HG02610 (cell line): Measurements from ENCODE around the gene CKAP2L.
"Not testable (repeated sequence)": the region's sequence is repeated elsewhere in the genome, so short reads cannot be mapped to it uniquely, and the experiment has no call there.

Experiments used
- ATAC-seq: cut with Tn5 transposase; IDR thresholded peaks from one replicate; pipeline ENCODE4 v1.9.1; 2021; ENCODE audit warnings: mild to moderate bottlenecking, moderate library complexity; ENCODE audit not compliant: unreplicated experiment

The CKAP2L gene

DNA sequence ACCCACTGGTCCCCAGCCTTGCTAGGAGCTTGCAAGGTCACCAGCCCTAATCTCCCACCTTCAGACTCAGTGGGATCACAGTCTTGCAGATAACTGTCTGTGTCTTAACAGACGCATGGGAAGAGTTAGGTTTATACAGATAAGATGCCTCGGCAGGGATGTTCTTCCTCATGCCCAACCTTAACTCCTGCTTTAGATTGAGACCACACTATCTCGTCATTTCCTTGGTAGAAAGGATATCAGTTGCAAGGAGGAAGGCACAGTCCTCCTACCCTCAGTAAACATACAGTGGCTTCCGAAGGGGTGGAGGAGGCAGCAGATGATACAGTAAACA, 36.4 kb downstream of the CKAP2L start:
- ATAC-seq, result no peak

GRCh38 chr2:112727276-112728028, 37.0 kb downstream of the CKAP2L start:
- ATAC-seq, result no peak

- ATAC-seq, result peak; percentile 72
These were observed 37.8 kb downstream of the CKAP2L start for GRCh38 chr2:112726487-112727190.

- ATAC-seq, result peak; percentile 55
These were observed 38.6 kb downstream of the CKAP2L start for GRCh38 chr2:112725545-112726457.

DNA sequence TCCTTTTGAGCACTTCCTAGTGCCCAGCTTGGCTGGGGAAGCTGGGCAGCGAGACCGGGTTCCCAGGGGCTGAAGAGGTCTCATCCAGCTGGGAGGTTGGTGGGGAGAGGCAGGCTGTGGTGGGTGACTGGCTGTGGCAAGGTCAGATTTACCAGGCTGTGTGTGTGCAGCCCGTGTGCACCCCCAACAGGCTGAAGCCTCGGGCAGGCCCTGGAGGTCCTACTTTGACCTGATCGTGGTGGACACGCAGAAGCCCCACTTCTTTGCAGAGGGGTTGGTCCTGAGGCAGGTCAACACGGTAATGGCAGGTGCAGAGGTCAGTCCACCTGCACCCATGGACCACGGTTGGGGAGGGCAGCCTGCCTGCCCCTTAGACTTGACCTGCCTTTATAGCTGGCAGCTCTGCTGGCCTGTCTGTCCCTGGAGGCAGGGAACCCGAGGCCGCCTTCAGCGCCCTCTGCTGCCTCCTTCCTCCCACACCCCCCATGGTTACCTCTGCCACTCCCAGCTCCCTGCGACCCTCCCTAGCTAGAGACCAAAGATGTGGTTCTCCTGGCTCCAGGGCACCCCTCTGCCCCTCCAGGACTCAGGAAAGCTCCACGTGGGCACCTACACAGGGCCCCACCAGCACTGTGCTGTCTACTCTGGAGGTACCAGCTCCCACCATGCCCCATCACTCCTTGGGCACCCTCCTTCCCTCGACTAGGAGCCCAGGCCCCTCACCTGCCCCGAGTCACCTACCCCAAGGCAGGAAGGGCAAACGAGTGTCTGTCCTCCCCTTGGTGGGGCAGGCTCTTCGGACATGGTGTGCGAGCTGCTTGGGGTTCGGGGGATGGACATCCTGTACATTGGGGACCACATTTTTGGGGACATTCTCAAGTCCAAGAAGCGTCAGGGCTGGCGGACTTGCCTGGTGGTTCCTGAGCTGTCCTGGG, 39.6 kb downstream of the CKAP2L start:
- no peak for ATAC-seq

GRCh38 chr2:112723995-112724394, 40.4 kb downstream of the CKAP2L start:
- no peak for ATAC-seq

GRCh38 chr2:112723547-112723940, 40.9 kb downstream of the CKAP2L start:
- ATAC-seq, result no peak

- ATAC-seq, result no peak
These were observed 41.4 kb downstream of the CKAP2L start for GRCh38 chr2:112722816-112723546.

DNA sequence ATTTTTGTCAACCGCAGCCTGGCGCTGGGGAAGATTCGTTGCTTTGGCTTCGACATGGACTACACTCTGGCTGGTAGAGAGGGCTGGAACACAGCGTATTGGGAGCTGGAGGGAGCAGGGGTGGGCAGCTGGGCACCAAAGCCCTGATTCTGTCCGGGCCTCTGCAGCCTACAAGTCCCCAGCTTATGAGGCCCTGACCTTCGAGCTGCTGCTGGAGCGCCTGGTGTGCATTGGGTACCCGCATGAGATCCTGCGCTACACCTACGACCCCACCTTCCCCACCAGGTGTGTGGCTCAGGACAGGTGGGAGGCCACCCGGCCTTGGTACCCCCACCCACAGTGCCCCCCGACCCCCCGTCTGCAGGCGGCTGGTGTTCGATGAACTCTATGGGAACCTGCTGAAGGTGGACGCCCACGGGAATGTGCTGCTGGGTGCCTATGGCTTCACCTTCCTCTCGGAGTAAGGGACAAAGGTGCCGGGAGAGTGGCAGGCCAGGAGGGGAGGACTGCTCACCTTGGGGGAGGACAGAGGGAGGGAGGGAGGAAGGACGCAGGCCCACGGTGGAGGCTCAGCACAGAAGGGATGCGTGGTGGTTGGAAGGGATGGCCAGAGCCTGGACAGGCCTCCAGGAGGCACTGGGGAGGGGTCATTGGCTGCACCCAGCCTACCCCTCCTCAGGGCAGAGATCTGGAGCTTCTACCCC, 42.4 kb downstream of the CKAP2L start:
- no peak for ATAC-seq

GRCh38 chr2:112720785-112721184, 43.6 kb downstream of the CKAP2L start, which contains the start of gene NT5DC4:
Gene NT5DC4 (plus strand): TSS chr2:112721020. CDS start chr2:112721080, 60 bp downstream.
- no peak for ATAC-seq

DNA sequence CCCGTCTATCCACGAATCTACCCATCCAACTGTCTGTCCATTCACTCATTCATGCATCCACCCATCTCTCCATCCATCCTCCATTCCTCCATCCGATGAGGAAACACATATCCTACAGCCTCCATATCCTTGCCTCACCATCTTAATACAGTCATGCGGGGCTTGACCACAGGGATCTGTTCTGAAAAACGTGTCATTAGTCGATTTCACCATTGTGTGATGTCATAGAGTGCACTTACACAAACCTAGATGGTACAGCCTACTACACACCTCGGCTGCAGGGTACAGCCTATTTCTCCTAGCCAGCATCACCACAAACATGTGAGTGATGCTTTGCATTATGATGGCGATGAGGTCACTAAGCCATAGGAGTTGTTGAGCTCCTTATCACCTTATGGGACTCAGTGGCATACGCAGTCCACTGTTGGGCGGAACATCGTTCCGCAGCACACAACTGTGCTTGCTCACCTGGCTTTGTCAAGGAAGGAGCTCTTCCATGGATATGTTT, 45.5 kb downstream of the CKAP2L start:
- ATAC-seq, result no peak

DNA sequence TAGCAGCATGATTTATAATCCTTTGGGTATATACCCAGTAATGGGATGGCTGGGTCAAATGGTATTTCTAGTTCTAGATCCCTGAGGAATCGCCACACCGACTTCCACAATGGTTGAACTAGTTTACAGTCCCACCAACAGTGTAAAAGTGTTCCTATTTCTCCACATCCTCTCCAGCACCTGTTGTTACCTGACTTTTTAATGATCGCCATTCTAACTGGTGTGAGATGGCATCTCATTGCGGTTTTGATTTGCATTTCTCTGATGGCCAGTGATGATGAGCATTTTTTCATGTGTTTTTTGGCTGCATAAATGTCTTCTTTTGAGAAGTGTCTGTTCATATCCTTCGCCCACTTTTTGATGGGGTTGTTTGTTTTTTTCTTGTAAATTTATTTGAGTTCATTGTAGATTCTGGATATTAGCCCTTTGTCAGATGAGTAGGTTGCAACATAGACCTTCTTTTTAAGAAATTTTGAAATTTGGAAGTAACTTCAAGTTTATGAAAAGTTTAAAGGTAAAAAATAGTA, 47.5 kb downstream of the CKAP2L start:
- not testable (repeated sequence) for ATAC-seq

DNA sequence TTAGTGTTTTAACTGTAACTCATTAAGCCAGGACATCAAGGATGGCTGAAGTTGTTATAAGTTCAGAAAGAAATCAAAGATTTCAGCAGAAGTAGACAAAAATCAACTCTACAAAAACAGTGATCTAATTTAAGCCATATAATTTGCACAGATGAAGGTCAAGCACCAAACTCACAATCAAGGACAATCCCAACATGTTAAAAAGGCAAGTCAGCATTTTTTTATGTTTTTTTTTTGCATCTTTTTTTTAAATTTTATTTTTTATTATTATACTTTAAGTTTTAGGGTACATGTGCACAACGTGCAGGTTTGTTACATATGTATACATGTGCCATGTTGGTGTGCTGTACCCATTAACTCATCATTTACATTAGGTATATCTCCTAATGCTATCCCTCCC, 48.3 kb downstream of the CKAP2L start:
- not testable (repeated sequence) for ATAC-seq

- ATAC-seq, result no peak
These were observed 49.4 kb downstream of the CKAP2L start for GRCh38 chr2:112714836-112715631.

GRCh38 chr2:112714331-112714730, 50.1 kb downstream of the CKAP2L start:
- no peak for ATAC-seq

- ATAC-seq, result no peak
These were observed 50.5 kb downstream of the CKAP2L start for GRCh38 chr2:112713926-112714325.

DNA sequence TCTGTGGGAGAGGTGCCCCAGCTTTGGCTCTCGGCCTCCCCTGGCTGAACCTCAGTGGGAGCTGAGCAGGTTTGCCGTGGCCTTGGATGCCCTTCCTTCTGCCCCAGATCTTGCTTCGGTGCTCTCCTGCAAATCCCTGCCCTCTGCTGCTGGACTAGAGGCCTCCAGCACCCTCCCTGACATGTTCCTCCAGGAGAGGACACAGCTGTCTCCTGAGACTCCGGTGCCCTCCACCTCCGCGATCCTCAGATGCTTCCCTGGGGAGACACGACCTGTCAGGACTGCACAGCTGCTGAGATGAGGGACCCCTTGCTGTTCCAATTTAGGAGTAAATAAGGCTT, 50.9 kb downstream of the CKAP2L start:
- ATAC-seq, result no peak
